Middle frontal gyrus (tissue), 1 donor: ENCODE data around the gene C1QTNF6.
"Not testable (repeated sequence)": the region's sequence is repeated elsewhere in the genome, so short reads cannot be mapped to it uniquely, and the experiment has no call there.

Experiments
- DNase-seq: peaks from one replicate; pipeline ENCODE4 v3.0.0-alpha.2; 2015; ENCODE audit warnings: low spot score; ENCODE audit errors: extremely low spot score

Gene C1QTNF6

GRCh38 chr22:37187891-37188761 lies at the start of gene C1QTNF6:
TSS of gene C1QTNF6 (minus strand) at chr22:37188247. CDS start at chr22:37188213, 34 bp downstream.
- DNase-seq, result no peak

- DNase-seq, result no peak
Observed at GRCh38 chr22:37235897-37236607, 48.0 kb upstream of the C1QTNF6 start.

- no peak for DNase-seq
Observed at GRCh38 chr22:37234736-37235711, 47.0 kb upstream of the C1QTNF6 start.

GRCh38 chr22:37233751-37234631 lies 45.9 kb upstream of the C1QTNF6 start:
- no peak for DNase-seq

- DNase-seq, result not testable (repeated sequence)
Observed at GRCh38 chr22:37233371-37233750, 45.3 kb upstream of the C1QTNF6 start.

- DNase-seq, result no peak
Observed at GRCh38 chr22:37232140-37232998, 44.3 kb upstream of the C1QTNF6 start.

- no peak for DNase-seq
Observed at GRCh38 chr22:37231406-37232139, 43.5 kb upstream of the C1QTNF6 start.

- DNase-seq, result no peak
Observed at GRCh38 chr22:37230673-37231405, 42.8 kb upstream of the C1QTNF6 start.

GRCh38 chr22:37229805-37230672 lies 42.0 kb upstream of the C1QTNF6 start:
- no peak for DNase-seq

- no peak for DNase-seq
Observed at GRCh38 chr22:37229012-37229804, 41.2 kb upstream of the C1QTNF6 start.

GRCh38 chr22:37228106-37229011 lies 40.3 kb upstream of the C1QTNF6 start:
- no peak for DNase-seq

GRCh38 chr22:37226514-37226913 lies 38.5 kb upstream of the C1QTNF6 start:
- DNase-seq, result no peak

GRCh38 chr22:37226087-37226486 lies 38.0 kb upstream of the C1QTNF6 start:
- DNase-seq, result no peak

GRCh38 chr22:37225481-37225880 lies 37.4 kb upstream of the C1QTNF6 start:
- no peak for DNase-seq

GRCh38 chr22:37224757-37225420 lies 36.8 kb upstream of the C1QTNF6 start:
- no peak for DNase-seq
